ENCODE data around the gene IL18R1. TPM values are rescaled to one million over a fixed set of nuclear protein-coding genes. Genes with fewer than 3 reads are reported as not detected.

Gene IL18R1
- total RNA-seq, 1 donor, result 4.0 TPM

- DNase-seq (ENCODE audit: insufficient read length, low spot score, missing footprints), result no peak
- H3K27me3 ChIP-seq (ENCODE audit: insufficient read depth, low read length), result no peaks in the 10 kb centered on the region
- no peaks in the 10 kb centered on the region for H3K4me1 ChIP-seq (ENCODE audit: insufficient read depth, low read length)
- H3K9me3 ChIP-seq (ENCODE audit: low read depth, low read length), result peaks cover 2% of the 10 kb centered on the region
- H4K20me1 ChIP-seq (ENCODE audit: insufficient read depth, low read length), result no peaks in the 10 kb centered on the region
- no peak overlapping the region for H2AFZ ChIP-seq (ENCODE audit: low read length)
- H3K4me2 ChIP-seq (ENCODE audit: insufficient read depth, low read length), result no peak overlapping the region
- no peak overlapping the region for H3K4me3 ChIP-seq (ENCODE audit: insufficient read depth, low read length)
- no peaks in the 10 kb centered on the region for H3K79me2 ChIP-seq (ENCODE audit: insufficient read depth, low read length)
- TF ChIP-seq CTCF (IDR thresholded peaks at IDR 0.05; ENCODE audit: extremely low read depth, low read depth, low read length), result no peak
- H3K36me3 ChIP-seq (ENCODE audit: insufficient read depth, low read length), result no peaks in the 10 kb centered on the region
- no peak overlapping the region for H3K27ac ChIP-seq (ENCODE audit: low read depth, low read length)
Observed at GRCh38 chr2:102387763-102388546, 32.4 kb downstream of the IL18R1 start.

- H3K4me3 ChIP-seq (ENCODE audit: insufficient read depth, low read length), result no peak overlapping the region
- no peak for DNase-seq (ENCODE audit: insufficient read length, low spot score, missing footprints)
- H3K27ac ChIP-seq (ENCODE audit: low read depth, low read length), result no peak overlapping the region
- H3K27me3 ChIP-seq (ENCODE audit: insufficient read depth, low read length), result peaks cover 3% of the 10 kb centered on the region
- H4K20me1 ChIP-seq (ENCODE audit: insufficient read depth, low read length), result no peaks in the 10 kb centered on the region
- H3K9me3 ChIP-seq (ENCODE audit: low read depth, low read length), result no peaks in the 10 kb centered on the region
- TF ChIP-seq CTCF (IDR thresholded peaks at IDR 0.05; ENCODE audit: extremely low read depth, low read depth, low read length), result no peak
- no peaks in the 10 kb centered on the region for H3K79me2 ChIP-seq (ENCODE audit: insufficient read depth, low read length)
- H3K36me3 ChIP-seq (ENCODE audit: insufficient read depth, low read length), result no peaks in the 10 kb centered on the region
- no peak overlapping the region for H2AFZ ChIP-seq (ENCODE audit: low read length)
- no peaks in the 10 kb centered on the region for H3K4me1 ChIP-seq (ENCODE audit: insufficient read depth, low read length)
- no peak overlapping the region for H3K4me2 ChIP-seq (ENCODE audit: insufficient read depth, low read length)
Observed at GRCh38 chr2:102391565-102391964, 36.0 kb downstream of the IL18R1 start.

GRCh38 chr2:102392096-102392495 lies 36.5 kb downstream of the IL18R1 start:
- Histone ChIP-seq H3K9me3 (ENCODE audit: low read depth, low read length) (no peaks in the 10 kb centered on the region), H3K4me2 (ENCODE audit: insufficient read depth, low read length) (no peak overlapping the region), H4K20me1 (ENCODE audit: insufficient read depth, low read length) (no peaks in the 10 kb centered on the region), H3K4me3 (ENCODE audit: insufficient read depth, low read length) (no peak overlapping the region), H3K4me1 (ENCODE audit: insufficient read depth, low read length) (no peaks in the 10 kb centered on the region), H2AFZ (ENCODE audit: low read length) (no peak overlapping the region), H3K27ac (ENCODE audit: low read depth, low read length) (no peak overlapping the region), H3K27me3 (ENCODE audit: insufficient read depth, low read length) (peaks cover 3% of the 10 kb centered on the region), H3K36me3 (ENCODE audit: insufficient read depth, low read length) (no peaks in the 10 kb centered on the region), H3K79me2 (ENCODE audit: insufficient read depth, low read length) (no peaks in the 10 kb centered on the region)
- no peak for TF ChIP-seq CTCF (IDR thresholded peaks at IDR 0.05; ENCODE audit: extremely low read depth, low read depth, low read length)
- DNase-seq (ENCODE audit: insufficient read length, low spot score, missing footprints), result no peak

- no peak for TF ChIP-seq CTCF (IDR thresholded peaks at IDR 0.05; ENCODE audit: extremely low read depth, low read depth, low read length)
- no peak overlapping the region for H3K4me2 ChIP-seq (ENCODE audit: insufficient read depth, low read length)
- H3K9me3 ChIP-seq (ENCODE audit: low read depth, low read length), result no peaks in the 10 kb centered on the region
- H3K79me2 ChIP-seq (ENCODE audit: insufficient read depth, low read length), result no peaks in the 10 kb centered on the region
- no peak overlapping the region for H3K4me3 ChIP-seq (ENCODE audit: insufficient read depth, low read length)
- no peak overlapping the region for H3K27ac ChIP-seq (ENCODE audit: low read depth, low read length)
- H3K36me3 ChIP-seq (ENCODE audit: insufficient read depth, low read length), result no peaks in the 10 kb centered on the region
- peaks cover 3% of the 10 kb centered on the region for H3K27me3 ChIP-seq (ENCODE audit: insufficient read depth, low read length)
- H3K4me1 ChIP-seq (ENCODE audit: insufficient read depth, low read length), result no peaks in the 10 kb centered on the region
- DNase-seq (ENCODE audit: insufficient read length, low spot score, missing footprints), result no peak
- no peaks in the 10 kb centered on the region for H4K20me1 ChIP-seq (ENCODE audit: insufficient read depth, low read length)
- no peak overlapping the region for H2AFZ ChIP-seq (ENCODE audit: low read length)
Observed at GRCh38 chr2:102392942-102393341, 37.3 kb downstream of the IL18R1 start.
